H4 (cell line): ENCODE results near the gene CIDEA. TPM values are rescaled to one million over a fixed set of nuclear protein-coding genes. Genes with fewer than 3 reads are reported as not detected.

ENCODE experiments used
- DNase-seq: peaks from one replicate; pipeline ENCODE4 v3.0.0-alpha.2; 2015; ENCODE audit warnings: low spot score
- total RNA-seq: library from RNA; depleted of rRNA; stranded (reverse); fragments of >200 nt; shearing (Covaris generic); gene quantifications from 2 replicates; pipeline ENCODE4 v1.2.3, GENCODE V29; 2014

The CIDEA gene
- total RNA-seq, 1 experiment from 2014 or later = not detected

GRCh38 chr18:12301263-12302005, 47.3 kb downstream of the CIDEA start:
- DNase-seq = no peak

GRCh38 chr18:12302391-12303147, 48.4 kb downstream of the CIDEA start:
- no peak for DNase-seq

GRCh38 chr18:12304351-12305210, 50.4 kb downstream of the CIDEA start:
- no peak for DNase-seq

- no peak for DNase-seq
These were observed 51.0 kb downstream of the CIDEA start for GRCh38 chr18:12305211-12305610.

- no peak for DNase-seq
These were observed 51.9 kb downstream of the CIDEA start for GRCh38 chr18:12305930-12306629.

GRCh38 chr18:12306752-12307700, 52.9 kb downstream of the CIDEA start:
- DNase-seq = no peak

- peak; percentile 46 for DNase-seq
These were observed 53.7 kb downstream of the CIDEA start, which contains the start of gene TUBB6 for GRCh38 chr18:12307701-12308385. TUBB6 (plus strand) TSS chr18:12308241; CDS start chr18:12308293, 52 bp downstream.

- DNase-seq = peak; percentile 64
These were observed 54.4 kb downstream of the CIDEA start for GRCh38 chr18:12308386-12309100.

- DNase-seq = no peak
These were observed 55.6 kb downstream of the CIDEA start for GRCh38 chr18:12309683-12310198.

GRCh38 chr18:12310762-12311161, 56.6 kb downstream of the CIDEA start:
- DNase-seq = no peak

GRCh38 chr18:12312976-12313375, 58.8 kb downstream of the CIDEA start:
- DNase-seq = no peak

GRCh38 chr18:12313530-12314245, 59.5 kb downstream of the CIDEA start:
- DNase-seq = no peak

- no peak for DNase-seq
These were observed 60.6 kb downstream of the CIDEA start for GRCh38 chr18:12314591-12315305.

GRCh38 chr18:12315490-12315889, 61.3 kb downstream of the CIDEA start:
- DNase-seq = no peak

GRCh38 chr18:12315911-12316310, 61.8 kb downstream of the CIDEA start:
- no peak for DNase-seq

- no peak for DNase-seq
These were observed 63.6 kb downstream of the CIDEA start for GRCh38 chr18:12317664-12318333.

- no peak for DNase-seq
These were observed 64.2 kb downstream of the CIDEA start for GRCh38 chr18:12318334-12318697.
